Spleen (tissue), 7 donors: ENCODE results near the gene FARP1.

Experiments used
- POLR2A ChIP-seq, 3 donors: fragments of 450-650 bp; IDR thresholded peaks; one replicate each; pipeline ENCODE4 v1.5.1; 2017; ENCODE audit warnings: antibody characterized with exemption in 3 of 3, mild to moderate bottlenecking in 1 of 3
- POLR2AphosphoS5 ChIP-seq, 3 donors: sonication (generic); formaldehyde crosslinking; IDR thresholded peaks; one replicate each; pipeline ENCODE4 v1.5.1; 2017; ENCODE audit warnings: antibody characterized with exemption in 3 of 3
- TF ChIP-seq, protein P1 (sequence below), 11 experiments: fragments of 200-600 bp in 7 of 11; fragments of 450-650 bp in 4 of 11; sonication (generic) in 4 of 11; IDR thresholded peaks in 8 of 11; conservative IDR thresholded peaks in 3 of 11; 1 replicate in 7 of 11; 2 replicates in 4 of 11; pipeline versions ENCODE4 v1.4.0 to v1.8.0; 2016 to 2021; ENCODE audit warnings: antibody characterized with exemption in 11 of 11, inconsistent platforms in 4 of 11, mild to moderate bottlenecking in 1 of 11
- donor health status: DM: no; HTN: no; CAD: no; lungs with moderate emphysema.
- donor health status: DM: no; HTN: no; CAD: no.
- donor health status: DM: no; HTN: no; CAD: no.

GRCh38 chr13:98347756-98348155, 204.9 kb downstream of the FARP1 start:
- TF ChIP-seq, protein P1, sequence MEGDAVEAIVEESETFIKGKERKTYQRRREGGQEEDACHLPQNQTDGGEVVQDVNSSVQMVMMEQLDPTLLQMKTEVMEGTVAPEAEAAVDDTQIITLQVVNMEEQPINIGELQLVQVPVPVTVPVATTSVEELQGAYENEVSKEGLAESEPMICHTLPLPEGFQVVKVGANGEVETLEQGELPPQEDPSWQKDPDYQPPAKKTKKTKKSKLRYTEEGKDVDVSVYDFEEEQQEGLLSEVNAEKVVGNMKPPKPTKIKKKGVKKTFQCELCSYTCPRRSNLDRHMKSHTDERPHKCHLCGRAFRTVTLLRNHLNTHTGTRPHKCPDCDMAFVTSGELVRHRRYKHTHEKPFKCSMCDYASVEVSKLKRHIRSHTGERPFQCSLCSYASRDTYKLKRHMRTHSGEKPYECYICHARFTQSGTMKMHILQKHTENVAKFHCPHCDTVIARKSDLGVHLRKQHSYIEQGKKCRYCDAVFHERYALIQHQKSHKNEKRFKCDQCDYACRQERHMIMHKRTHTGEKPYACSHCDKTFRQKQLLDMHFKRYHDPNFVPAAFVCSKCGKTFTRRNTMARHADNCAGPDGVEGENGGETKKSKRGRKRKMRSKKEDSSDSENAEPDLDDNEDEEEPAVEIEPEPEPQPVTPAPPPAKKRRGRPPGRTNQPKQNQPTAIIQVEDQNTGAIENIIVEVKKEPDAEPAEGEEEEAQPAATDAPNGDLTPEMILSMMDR (IDR thresholded peaks at IDR 0.05 in 8 of 11, conservative IDR thresholded peaks at IDR 0.05 in 3 of 11) = no peak
- TF ChIP-seq POLR2AphosphoS5 (IDR thresholded peaks at IDR 0.05) (no peak), POLR2A (IDR thresholded peaks at IDR 0.05) (no peak)
